C4-2B (cell line): Measurements from ENCODE around the gene CYTL1.
"Not testable (repeated sequence)": the region's sequence is repeated elsewhere in the genome, so short reads cannot be mapped to it uniquely, and the experiment has no call there.

Experiments
- ZFX ChIP-seq: fragments of 450-650 bp; IDR thresholded peaks from 2 replicates; pipeline ENCODE4 v1.6.1; 2017
- TF ChIP-seq, protein P1 (sequence below): fragments of 450-650 bp; conservative IDR thresholded peaks from 2 replicates; pipeline ENCODE4 v1.5.1; 2017; ENCODE audit warnings: mild to moderate bottlenecking

DNA sequence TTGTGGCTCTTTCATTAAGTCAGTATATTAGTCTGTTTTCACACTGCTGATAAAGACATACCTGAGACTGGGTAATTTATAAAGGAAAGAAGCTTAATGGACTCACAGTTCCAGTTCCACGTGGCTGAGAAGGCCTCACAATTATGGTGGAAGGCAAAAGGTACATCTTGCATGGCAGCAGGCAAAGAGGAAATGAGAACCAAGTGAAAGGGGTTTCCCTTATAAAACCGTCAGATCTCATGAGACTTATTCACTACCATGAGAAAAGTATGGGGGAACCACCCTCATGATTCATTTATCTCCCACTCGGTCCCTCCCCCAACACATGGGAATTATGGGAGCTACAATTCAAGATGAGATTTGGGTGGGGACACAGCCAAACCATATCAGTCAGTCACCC, 47.7 kb upstream of the CYTL1 start:
- TF ChIP-seq, protein P1, sequence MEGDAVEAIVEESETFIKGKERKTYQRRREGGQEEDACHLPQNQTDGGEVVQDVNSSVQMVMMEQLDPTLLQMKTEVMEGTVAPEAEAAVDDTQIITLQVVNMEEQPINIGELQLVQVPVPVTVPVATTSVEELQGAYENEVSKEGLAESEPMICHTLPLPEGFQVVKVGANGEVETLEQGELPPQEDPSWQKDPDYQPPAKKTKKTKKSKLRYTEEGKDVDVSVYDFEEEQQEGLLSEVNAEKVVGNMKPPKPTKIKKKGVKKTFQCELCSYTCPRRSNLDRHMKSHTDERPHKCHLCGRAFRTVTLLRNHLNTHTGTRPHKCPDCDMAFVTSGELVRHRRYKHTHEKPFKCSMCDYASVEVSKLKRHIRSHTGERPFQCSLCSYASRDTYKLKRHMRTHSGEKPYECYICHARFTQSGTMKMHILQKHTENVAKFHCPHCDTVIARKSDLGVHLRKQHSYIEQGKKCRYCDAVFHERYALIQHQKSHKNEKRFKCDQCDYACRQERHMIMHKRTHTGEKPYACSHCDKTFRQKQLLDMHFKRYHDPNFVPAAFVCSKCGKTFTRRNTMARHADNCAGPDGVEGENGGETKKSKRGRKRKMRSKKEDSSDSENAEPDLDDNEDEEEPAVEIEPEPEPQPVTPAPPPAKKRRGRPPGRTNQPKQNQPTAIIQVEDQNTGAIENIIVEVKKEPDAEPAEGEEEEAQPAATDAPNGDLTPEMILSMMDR, result not testable (repeated sequence)
- not testable (repeated sequence) for TF ChIP-seq ZFX
